Osteocyte (in vitro differentiated cells): ENCODE results near the gene TRAP1. TPM values are rescaled to one million over a fixed set of nuclear protein-coding genes. Genes with fewer than 3 reads are reported as not detected.

Experiments used
- DNase-seq: peaks from one replicate; pipeline ENCODE4 v3.0.0; 2021; ENCODE audit warnings: mixed read lengths; ENCODE audit not compliant: unreplicated experiment; ENCODE audit errors: extremely low spot score
- H3K27ac Mint-ChIP-seq: one replicate; pipeline ENCODE4 v1.8.0; 2021; ENCODE audit warnings: mild to moderate bottlenecking, mixed read lengths; ENCODE audit not compliant: unreplicated experiment
- H3K27me3 Mint-ChIP-seq: one replicate; pipeline ENCODE4 v1.8.0; 2021; ENCODE audit warnings: mixed read lengths; ENCODE audit not compliant: unreplicated experiment
- H3K36me3 Mint-ChIP-seq: one replicate; pipeline ENCODE4 v1.8.0; 2021; ENCODE audit warnings: mixed read lengths; ENCODE audit not compliant: unreplicated experiment
- H3K4me1 Mint-ChIP-seq: one replicate; pipeline ENCODE4 v1.8.0; 2021; ENCODE audit warnings: mixed read lengths; ENCODE audit not compliant: unreplicated experiment
- H3K4me3 Mint-ChIP-seq: one replicate; pipeline ENCODE4 v1.8.0; 2021; ENCODE audit warnings: mild to moderate bottlenecking, moderate library complexity, mixed read lengths; ENCODE audit not compliant: unreplicated experiment
- H3K9me3 Mint-ChIP-seq: one replicate; pipeline ENCODE4 v1.8.0; 2021; ENCODE audit warnings: mixed read lengths; ENCODE audit not compliant: unreplicated experiment
- total RNA-seq: library from RNA; stranded (reverse); gene quantifications from 2 replicates; pipeline ENCODE4 v1.2.1, GENCODE V29; 2021
- TF ChIP-seq, protein P1 (sequence below): fragments of 200-600 bp; sonication (generic); IDR thresholded peaks from 2 replicates; pipeline ENCODE4 v1.5.0; 2021; ENCODE audit warnings: antibody characterized with exemption, mild to moderate bottlenecking, moderate library complexity

The TRAP1 gene
- total RNA-seq, 1 donor from 2014 or later: 81.9 TPM

DNA sequence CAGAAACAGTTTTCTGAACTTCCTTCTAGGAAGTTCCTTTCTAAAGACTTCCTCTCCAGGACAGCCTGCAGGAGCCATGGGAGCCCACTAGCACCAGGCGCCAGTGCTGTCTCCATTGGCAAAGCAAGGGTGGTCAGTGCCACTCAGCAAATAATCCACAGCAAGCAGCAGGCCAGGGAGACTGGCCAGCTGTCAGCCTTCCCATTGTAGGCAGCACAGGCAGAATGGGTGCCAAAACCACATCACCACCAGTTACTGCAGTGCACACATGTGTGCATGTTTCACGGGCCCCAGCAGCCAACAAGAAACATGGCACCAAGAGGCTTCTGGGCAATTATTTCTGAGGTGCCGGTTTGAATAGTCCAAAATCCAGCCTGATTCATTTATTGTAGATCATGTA lies 36.1 kb downstream of the TRAP1 start:
- peaks cover 41% of the 10 kb centered on the region for H3K36me3 Mint-ChIP-seq
- no peaks in the 10 kb centered on the region for H3K27me3 Mint-ChIP-seq
- no peak for DNase-seq
- no peak overlapping the region for H3K27ac Mint-ChIP-seq
- TF ChIP-seq, protein P1, sequence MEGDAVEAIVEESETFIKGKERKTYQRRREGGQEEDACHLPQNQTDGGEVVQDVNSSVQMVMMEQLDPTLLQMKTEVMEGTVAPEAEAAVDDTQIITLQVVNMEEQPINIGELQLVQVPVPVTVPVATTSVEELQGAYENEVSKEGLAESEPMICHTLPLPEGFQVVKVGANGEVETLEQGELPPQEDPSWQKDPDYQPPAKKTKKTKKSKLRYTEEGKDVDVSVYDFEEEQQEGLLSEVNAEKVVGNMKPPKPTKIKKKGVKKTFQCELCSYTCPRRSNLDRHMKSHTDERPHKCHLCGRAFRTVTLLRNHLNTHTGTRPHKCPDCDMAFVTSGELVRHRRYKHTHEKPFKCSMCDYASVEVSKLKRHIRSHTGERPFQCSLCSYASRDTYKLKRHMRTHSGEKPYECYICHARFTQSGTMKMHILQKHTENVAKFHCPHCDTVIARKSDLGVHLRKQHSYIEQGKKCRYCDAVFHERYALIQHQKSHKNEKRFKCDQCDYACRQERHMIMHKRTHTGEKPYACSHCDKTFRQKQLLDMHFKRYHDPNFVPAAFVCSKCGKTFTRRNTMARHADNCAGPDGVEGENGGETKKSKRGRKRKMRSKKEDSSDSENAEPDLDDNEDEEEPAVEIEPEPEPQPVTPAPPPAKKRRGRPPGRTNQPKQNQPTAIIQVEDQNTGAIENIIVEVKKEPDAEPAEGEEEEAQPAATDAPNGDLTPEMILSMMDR: no peak
- H3K9me3 Mint-ChIP-seq: peaks cover 4% of the 10 kb centered on the region
- H3K4me1 Mint-ChIP-seq: no peaks in the 10 kb centered on the region
- no peak overlapping the region for H3K4me3 Mint-ChIP-seq

DNA sequence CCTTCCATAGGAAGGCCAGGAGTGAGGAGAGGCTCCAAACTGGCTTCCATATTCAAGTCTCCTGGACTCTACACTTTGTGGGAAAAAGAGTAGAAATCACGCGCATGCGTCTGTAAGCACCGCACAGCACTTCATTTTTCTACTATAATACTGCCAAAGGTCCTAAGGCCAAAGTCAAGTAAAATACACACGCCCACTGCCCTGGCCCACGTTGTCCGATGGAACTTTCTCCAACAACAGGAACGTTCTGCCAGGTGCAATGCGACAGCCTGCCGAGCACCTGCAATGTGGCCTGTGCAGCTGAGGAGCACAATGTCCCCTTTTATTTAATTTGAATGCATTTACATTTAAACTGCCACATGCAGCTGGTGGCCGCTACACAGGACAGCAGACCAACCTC lies 39.3 kb downstream of the TRAP1 start:
- no peak overlapping the region for H3K27ac Mint-ChIP-seq
- H3K27me3 Mint-ChIP-seq: no peaks in the 10 kb centered on the region
- DNase-seq: no peak
- TF ChIP-seq, protein P1: no peak
- peaks cover 42% of the 10 kb centered on the region for H3K36me3 Mint-ChIP-seq
- H3K9me3 Mint-ChIP-seq: peaks cover 4% of the 10 kb centered on the region
- no peaks in the 10 kb centered on the region for H3K4me1 Mint-ChIP-seq
- no peak overlapping the region for H3K4me3 Mint-ChIP-seq

DNA sequence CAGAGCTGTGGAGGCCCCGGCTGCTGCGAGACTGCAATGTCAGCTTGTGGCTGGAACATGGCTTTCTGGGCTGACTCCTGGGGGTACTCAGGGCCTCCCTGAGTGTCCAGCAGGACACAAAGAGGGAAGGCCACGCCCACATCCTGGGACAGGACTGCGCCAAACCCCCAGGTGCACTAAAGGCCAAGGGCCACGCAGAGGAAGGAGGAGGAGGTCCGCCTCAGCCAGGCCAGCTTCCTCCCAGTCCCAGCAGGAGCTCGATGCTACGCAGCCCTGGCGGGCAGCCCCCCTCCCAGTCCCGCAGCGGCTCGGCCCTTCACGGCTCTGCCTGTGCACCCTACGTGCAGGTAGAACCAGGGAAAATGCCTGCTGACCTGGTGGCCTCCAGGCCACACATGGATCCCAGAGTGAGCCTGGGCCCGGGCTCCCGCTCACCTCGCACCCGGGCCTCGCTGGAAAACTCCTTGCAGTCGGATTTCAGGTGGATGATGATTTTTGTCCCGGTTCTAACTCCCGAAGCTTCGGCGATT lies 41.7 kb downstream of the TRAP1 start:
- H3K4me1 Mint-ChIP-seq: no peaks in the 10 kb centered on the region
- H3K4me3 Mint-ChIP-seq: no peak overlapping the region
- TF ChIP-seq, protein P1: no peak
- no peak for DNase-seq
- H3K36me3 Mint-ChIP-seq: peaks cover 25% of the 10 kb centered on the region
- no peaks in the 10 kb centered on the region for H3K27me3 Mint-ChIP-seq
- H3K27ac Mint-ChIP-seq: no peak overlapping the region
- H3K9me3 Mint-ChIP-seq: no peaks in the 10 kb centered on the region

DNA sequence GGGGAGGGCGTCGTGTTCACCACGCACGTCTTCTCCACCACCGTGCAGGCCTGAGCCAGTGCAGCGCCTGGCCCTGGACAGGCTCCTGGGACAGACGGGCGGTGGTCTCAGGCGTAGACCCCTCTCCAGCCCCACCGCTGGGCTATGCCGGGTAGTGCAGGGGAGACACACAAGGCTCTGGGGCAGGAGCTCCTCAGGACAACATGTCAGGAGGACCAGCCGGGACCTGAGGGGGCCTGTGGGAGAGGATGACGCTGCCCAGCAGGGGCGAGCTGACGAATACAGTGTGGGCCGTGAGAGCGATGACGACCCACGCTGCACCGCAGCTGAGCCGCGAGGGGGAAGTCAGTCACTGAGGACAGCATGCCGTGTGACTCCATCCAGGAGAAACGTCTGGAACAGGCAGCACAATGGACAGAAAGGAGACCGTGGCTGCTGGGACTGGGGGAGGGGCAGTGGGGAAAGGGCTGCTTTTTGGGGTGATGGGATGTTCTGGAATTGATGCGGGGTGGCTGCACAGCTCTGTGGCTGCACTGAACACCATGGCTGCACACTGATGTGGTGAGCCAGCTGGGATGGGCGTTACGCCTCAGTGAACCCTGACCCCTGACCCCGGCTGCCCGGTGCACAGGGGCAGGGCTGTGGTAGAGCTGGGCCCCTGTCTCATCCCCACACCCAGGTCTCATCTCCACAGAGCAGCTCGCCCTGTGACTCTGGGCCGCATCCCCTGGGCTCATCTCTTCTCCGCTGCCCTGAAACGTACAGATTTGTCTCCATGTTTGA lies 42.6 kb downstream of the TRAP1 start:
- Mint-ChIP-seq H3K36me3 (peaks cover 24% of the 10 kb centered on the region), H3K27me3 (no peaks in the 10 kb centered on the region), H3K4me3 (no peak overlapping the region), H3K4me1 (no peaks in the 10 kb centered on the region), H3K27ac (no peak overlapping the region), H3K9me3 (no peaks in the 10 kb centered on the region)
- DNase-seq: no peak
- TF ChIP-seq, protein P1: no peak

DNA sequence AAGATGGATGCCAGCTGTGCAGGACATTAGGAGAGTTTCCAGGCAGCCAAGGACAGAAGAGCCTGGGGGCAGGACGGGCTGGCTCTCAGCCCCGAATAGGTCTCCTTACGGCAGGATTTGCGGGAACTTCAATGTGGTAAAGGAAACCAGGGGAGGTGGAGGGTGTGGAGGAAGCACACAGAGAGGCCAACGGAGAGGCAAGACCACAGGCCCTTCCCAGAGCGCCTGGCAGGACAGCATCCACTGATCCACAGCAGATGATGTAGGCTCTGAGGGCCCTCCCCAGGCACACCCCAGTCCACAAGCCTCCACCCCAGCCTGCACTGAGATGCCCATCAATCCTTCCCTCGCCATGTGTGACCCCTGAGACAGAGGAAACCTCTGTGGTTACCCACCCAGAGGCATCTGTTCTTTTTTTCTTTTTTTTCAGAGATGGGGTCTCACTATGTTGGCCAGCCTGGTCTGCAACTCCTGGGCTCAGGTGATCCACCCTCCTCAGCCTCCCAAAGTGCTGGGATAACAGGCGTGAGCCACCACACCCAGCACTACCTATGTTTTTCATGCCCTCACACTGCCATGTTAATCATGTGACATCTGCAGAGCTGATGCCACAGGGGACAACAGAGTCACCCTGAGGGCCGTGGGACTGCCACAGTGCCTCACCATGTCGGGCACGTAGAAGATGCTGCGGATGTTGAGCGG lies 43.5 kb downstream of the TRAP1 start:
- no peak overlapping the region for H3K4me3 Mint-ChIP-seq
- no peaks in the 10 kb centered on the region for H3K27me3 Mint-ChIP-seq
- no peak overlapping the region for H3K27ac Mint-ChIP-seq
- no peaks in the 10 kb centered on the region for H3K4me1 Mint-ChIP-seq
- no peak for DNase-seq
- H3K9me3 Mint-ChIP-seq: no peaks in the 10 kb centered on the region
- TF ChIP-seq, protein P1: no peak
- peaks cover 24% of the 10 kb centered on the region for H3K36me3 Mint-ChIP-seq
